Esophagus muscularis mucosa (tissue), 4 donors: ENCODE data around the gene LRRC8E. TPM values are rescaled to one million over a fixed set of nuclear protein-coding genes. Genes with fewer than 3 reads are reported as not detected.

ENCODE experiments used
- DNase-seq: peaks from one replicate; pipeline ENCODE4 v3.0.0-alpha.2; 2017; ENCODE audit errors: extremely low spot score
- H3K27ac ChIP-seq, 4 donors: fragments of 200-600 bp; sonication (generic); replicated peaks in 1 of 4; 1 replicate in 3 of 4; 2 replicates in 1 of 4; pipeline ENCODE4 v1.5.1; 2016 to 2019; ENCODE audit warnings: mild to moderate bottlenecking in 1 of 4
- H3K27me3 ChIP-seq, 4 donors: fragments of 200-600 bp; sonication (generic); one replicate each; pipeline versions ENCODE4 v1.5.1 to v1.6.0; 2016 to 2019
- H3K36me3 ChIP-seq, 4 donors: fragments of 200-600 bp; sonication (generic); one replicate each; pipeline ENCODE4 v1.5.1; 2016 to 2019
- H3K4me1 ChIP-seq, 4 donors: fragments of 200-600 bp; sonication (generic); one replicate each; pipeline ENCODE4 v1.5.1; 2016 to 2019
- H3K4me3 ChIP-seq, 4 donors: fragments of 200-600 bp; sonication (generic); 1 replicate in 2 of 4; 2 replicates in 2 of 4; pipeline ENCODE4 v1.5.1; 2016 to 2019; ENCODE audit warnings: mild to moderate bottlenecking in 4 of 4, moderate library complexity in 1 of 4
- H3K9me3 ChIP-seq, 4 donors: fragments of 200-600 bp; sonication (generic); 1 replicate in 3 of 4; 2 replicates in 1 of 4; pipeline ENCODE4 v1.5.1; 2016 to 2019
- EP300 ChIP-seq: sonication (generic); formaldehyde crosslinking; IDR thresholded peaks from one replicate; pipeline ENCODE4 v1.6.1; 2017; ENCODE audit warnings: antibody characterized with exemption
- POLR2A ChIP-seq: fragments of 450-650 bp; IDR thresholded peaks from one replicate; pipeline ENCODE4 v1.6.1; 2017; ENCODE audit warnings: antibody characterized with exemption, moderate library complexity, mild to moderate bottlenecking, low read depth
- POLR2AphosphoS5 ChIP-seq, 2 donors: sonication (generic); formaldehyde crosslinking; IDR thresholded peaks; one replicate each; pipeline ENCODE4 v1.6.1; 2017; ENCODE audit warnings: antibody characterized with exemption in 2 of 2
- WGBS: methylation state at CpG from one replicate; pipeline ENCODE4 v1.1.5; 2018; 5-methylcytosine and 5-hydroxymethylcytosine counted together
- intact Hi-C: fragments of 100-400 bp; cut with DNase I; formaldehyde crosslinking; loops from one replicate; pipeline ENCODE4 v1.15.1; 2023
- total RNA-seq, 4 donors: library from RNA; depleted of rRNA; stranded (reverse); fragments of >200 nt; gene quantifications; one replicate each; pipeline versions ENCODE4 v1.1.0 to v1.2.1, GENCODE V29; 2016
- TF ChIP-seq, protein P1 (sequence below), 3 experiments: fragments of 200-600 bp in 2 of 3; fragments of 450-650 bp in 1 of 3; sonication (generic) in 2 of 3; IDR thresholded peaks; one replicate each; pipeline ENCODE4 v1.5.1; 2017 to 2019; ENCODE audit warnings: antibody characterized with exemption in 3 of 3, mild to moderate bottlenecking in 2 of 3, moderate library complexity in 1 of 3

The LRRC8E gene
- total RNA-seq, 4 donors from 2014 or later = 0.33 to 1.0 (median 0.46) TPM; not detected in 1

DNA sequence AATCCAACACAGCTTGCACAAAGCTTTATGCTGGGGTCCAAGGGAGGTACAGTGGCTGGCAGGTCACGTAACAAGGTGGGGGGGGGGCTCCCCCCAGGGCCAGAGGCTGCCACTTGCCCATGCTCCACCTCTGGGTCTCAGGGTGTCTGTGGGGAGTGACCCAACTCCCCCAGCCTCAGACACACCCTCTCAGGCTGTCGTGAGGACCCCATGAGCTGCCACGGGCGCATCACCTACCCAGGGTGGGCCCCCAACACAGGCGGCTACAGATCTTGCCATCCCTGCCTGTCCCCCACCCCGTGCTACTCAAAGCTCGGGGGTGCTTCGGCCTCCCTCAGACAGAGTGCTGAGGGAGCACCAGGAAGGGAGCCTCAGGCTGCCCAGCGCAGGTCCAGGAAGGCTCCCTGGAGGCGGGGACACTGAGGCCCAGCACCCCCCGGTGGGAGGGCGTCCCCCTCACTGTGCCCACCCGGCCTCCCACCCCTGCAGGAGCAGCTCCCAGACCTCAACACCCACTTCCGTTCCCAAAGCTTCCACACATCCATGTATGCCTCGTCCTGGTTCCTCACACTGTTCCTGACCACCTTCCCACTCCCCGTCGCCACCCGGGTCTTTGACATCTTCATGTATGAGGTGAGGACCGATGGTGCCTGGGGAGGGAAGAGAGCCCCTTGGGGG, 37.2 kb upstream of the LRRC8E start:
- DNase-seq = no peak
- intact Hi-C loops = no loop called here
- TF ChIP-seq EP300 (no peak), POLR2AphosphoS5 (IDR thresholded peaks at IDR 0.05) (no peak), POLR2A (no peak)
- TF ChIP-seq, protein P1, sequence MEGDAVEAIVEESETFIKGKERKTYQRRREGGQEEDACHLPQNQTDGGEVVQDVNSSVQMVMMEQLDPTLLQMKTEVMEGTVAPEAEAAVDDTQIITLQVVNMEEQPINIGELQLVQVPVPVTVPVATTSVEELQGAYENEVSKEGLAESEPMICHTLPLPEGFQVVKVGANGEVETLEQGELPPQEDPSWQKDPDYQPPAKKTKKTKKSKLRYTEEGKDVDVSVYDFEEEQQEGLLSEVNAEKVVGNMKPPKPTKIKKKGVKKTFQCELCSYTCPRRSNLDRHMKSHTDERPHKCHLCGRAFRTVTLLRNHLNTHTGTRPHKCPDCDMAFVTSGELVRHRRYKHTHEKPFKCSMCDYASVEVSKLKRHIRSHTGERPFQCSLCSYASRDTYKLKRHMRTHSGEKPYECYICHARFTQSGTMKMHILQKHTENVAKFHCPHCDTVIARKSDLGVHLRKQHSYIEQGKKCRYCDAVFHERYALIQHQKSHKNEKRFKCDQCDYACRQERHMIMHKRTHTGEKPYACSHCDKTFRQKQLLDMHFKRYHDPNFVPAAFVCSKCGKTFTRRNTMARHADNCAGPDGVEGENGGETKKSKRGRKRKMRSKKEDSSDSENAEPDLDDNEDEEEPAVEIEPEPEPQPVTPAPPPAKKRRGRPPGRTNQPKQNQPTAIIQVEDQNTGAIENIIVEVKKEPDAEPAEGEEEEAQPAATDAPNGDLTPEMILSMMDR (IDR thresholded peaks at IDR 0.05) = no peak
- Histone ChIP-seq H3K27me3 (peaks cover 0 to 18% (median 0%) of the 10 kb centered on the region in 4 donors), H3K4me1 (peaks cover 8 to 11% (median 9%) of the 10 kb centered on the region in 4 donors), H3K9me3 (no peaks in the 10 kb centered on the region), H3K4me3 (no peak overlapping the region), H3K27ac (no peak overlapping the region), H3K36me3 (peaks cover 0 to 24% (median 10%) of the 10 kb centered on the region in 4 donors)
- WGBS = 94% methylated on average over 19 of the region's 19 CpGs

GRCh38 chr19:7851623-7852500, 36.4 kb upstream of the LRRC8E start:
- peaks cover 0 to 25% (median 0%) of the 10 kb centered on the region in 4 donors for H3K27me3 ChIP-seq
- H3K27ac ChIP-seq = peak overlapping the region in 1 of 4 donors; percentile 22
- TF ChIP-seq, protein P1 (IDR thresholded peaks at IDR 0.05) = no peak
- H3K9me3 ChIP-seq = no peaks in the 10 kb centered on the region
- peaks cover 0 to 28% (median 14%) of the 10 kb centered on the region in 4 donors for H3K36me3 ChIP-seq
- 74% methylated on average over 6 of the region's 26 CpGs for WGBS
- intact Hi-C loops = loop anchor here (2.0 kb wide), 1 partner anchor 149 kb away; no protein-coding TSS in a partner anchor
- H3K4me3 ChIP-seq = no peak overlapping the region
- no peak for DNase-seq
- H3K4me1 ChIP-seq = peaks cover 8 to 11% (median 9%) of the 10 kb centered on the region in 4 donors

GRCh38 chr19:7852851-7853769, 35.2 kb upstream of the LRRC8E start:
- H3K4me1 ChIP-seq = peaks cover 8 to 11% (median 9%) of the 10 kb centered on the region in 4 donors
- no peak overlapping the region for H3K27ac ChIP-seq
- peaks cover 0 to 38% (median 0%) of the 10 kb centered on the region in 4 donors for H3K27me3 ChIP-seq
- no peaks in the 10 kb centered on the region for H3K9me3 ChIP-seq
- intact Hi-C loops = loop anchor here (2.0 kb wide), 1 partner anchor 148 kb away; no protein-coding TSS in a partner anchor
- H3K4me3 ChIP-seq = no peak overlapping the region
- no peak for TF ChIP-seq EP300
- TF ChIP-seq POLR2AphosphoS5 (IDR thresholded peaks at IDR 0.05) = peak in 1 of 2 donors; percentile 23
- TF ChIP-seq, protein P1 (IDR thresholded peaks at IDR 0.05) = peak; percentile 64 to 81 (median 75)
- 45% methylated on average over 13 of the region's 45 CpGs for WGBS
- peaks cover 0 to 39% (median 13%) of the 10 kb centered on the region in 4 donors for H3K36me3 ChIP-seq
- DNase-seq = no peak

DNA sequence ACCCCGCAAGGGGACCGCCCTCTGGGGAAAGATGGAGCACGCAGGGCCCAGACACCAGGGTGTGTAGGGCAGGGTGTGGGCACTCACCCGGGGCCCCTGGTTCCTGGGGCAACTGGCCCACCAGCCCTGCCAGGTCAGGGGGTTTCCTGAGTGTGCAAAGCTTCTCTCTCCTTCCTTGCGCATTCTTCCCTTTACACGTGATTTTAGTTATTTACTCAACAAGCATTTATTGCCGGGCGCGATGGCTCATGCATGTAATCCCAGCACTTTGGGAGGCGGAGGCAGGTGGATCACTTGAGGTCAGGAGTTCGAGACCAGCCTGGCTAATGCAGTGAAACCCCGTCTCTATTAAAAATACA, 34.6 kb upstream of the LRRC8E start:
- Histone ChIP-seq H3K9me3 (no peaks in the 10 kb centered on the region), H3K36me3 (peaks cover 0 to 44% (median 17%) of the 10 kb centered on the region in 4 donors)
- WGBS = 90% methylated on average over 11 of the region's 12 CpGs

More for the DNA sequence above, 34.6 kb upstream of the LRRC8E start:
- TF ChIP-seq EP300 (no peak), POLR2AphosphoS5 (IDR thresholded peaks at IDR 0.05) (no peak), POLR2A (no peak)
- TF ChIP-seq, protein P1 (IDR thresholded peaks at IDR 0.05) = no peak
- Histone ChIP-seq H3K27me3 (peaks cover 0 to 44% (median 0%) of the 10 kb centered on the region in 4 donors), H3K4me1 (peaks cover 8 to 11% (median 9%) of the 10 kb centered on the region in 4 donors), H3K4me3 (no peak overlapping the region), H3K27ac (no peak overlapping the region)
- intact Hi-C loops = loop anchor here (2.0 kb wide), 1 partner anchor 147 kb away; no protein-coding TSS in a partner anchor
- no peak for DNase-seq
